Fibroblast of skin of abdomen (primary cell): ENCODE measurements around the gene PLEKHA7.

Experiments
- DNase-seq: peaks from one replicate; pipeline ENCODE4 v3.0.0-alpha.2; 2013

The PLEKHA7 gene

GRCh38 chr11:16767957-16768356 lies 246.3 kb downstream of the PLEKHA7 start:
- DNase-seq = no peak

DNA sequence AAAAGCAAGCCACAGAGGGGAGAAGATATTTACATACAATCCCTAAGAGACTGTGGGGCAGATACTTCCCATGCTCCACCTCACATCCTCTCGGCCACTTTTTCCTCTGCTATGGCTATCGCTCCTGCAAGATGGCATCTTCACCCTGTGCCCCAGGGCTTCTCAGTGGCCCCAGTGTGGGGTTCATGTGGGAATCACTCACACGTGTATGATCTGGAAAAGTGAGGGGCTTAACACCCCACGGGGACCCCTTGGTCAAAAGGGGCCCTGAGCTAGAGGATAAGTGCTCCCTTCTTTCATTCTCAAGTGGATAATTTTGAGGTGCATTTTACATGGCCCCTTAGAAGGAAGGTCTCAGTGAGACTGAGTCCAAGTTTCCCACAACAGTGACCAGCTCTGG lies 247.1 kb downstream of the PLEKHA7 start:
- DNase-seq = no peak

DNA sequence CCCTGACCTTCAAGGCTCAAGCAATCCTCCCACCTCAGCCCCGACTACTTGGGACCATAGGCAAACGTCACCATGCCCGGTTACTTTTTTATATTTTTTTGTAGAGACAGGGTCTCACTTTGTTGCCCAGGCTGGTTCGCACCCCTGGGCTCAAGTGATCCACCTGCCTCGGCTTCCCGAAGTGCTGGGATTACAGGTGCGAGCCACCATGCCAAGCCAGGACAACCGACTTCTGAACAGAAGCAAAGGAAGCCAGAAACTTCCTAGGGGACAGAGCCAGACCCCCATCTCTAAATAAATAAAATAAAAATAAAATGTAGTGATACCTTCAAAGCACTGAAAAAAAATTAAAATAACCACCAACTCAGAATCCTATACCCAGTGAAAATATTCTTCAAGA lies 249.3 kb downstream of the PLEKHA7 start:
- DNase-seq = no peak

DNA sequence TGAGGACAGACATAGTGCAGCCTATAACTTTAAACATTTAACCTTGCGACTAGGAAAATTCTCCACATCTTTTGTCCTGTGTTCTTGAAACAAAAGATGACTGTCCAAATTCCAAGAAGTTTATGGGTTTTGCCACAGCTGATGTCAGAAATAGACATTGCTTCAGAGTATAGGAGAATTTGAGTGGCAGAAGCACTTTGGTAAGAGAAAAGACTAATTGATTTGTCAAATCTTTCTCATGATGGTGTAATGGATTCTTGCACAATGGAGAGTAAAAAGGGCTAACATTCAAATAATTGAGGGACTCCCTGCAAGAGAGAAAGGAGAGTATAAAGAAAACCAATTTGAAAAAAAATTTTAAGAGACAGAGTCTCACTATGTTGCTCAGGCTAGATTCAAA lies 250.5 kb downstream of the PLEKHA7 start:
- DNase-seq = peak; percentile 6

GRCh38 chr11:16759857-16760508 lies 254.2 kb downstream of the PLEKHA7 start:
- DNase-seq = no peak

DNA sequence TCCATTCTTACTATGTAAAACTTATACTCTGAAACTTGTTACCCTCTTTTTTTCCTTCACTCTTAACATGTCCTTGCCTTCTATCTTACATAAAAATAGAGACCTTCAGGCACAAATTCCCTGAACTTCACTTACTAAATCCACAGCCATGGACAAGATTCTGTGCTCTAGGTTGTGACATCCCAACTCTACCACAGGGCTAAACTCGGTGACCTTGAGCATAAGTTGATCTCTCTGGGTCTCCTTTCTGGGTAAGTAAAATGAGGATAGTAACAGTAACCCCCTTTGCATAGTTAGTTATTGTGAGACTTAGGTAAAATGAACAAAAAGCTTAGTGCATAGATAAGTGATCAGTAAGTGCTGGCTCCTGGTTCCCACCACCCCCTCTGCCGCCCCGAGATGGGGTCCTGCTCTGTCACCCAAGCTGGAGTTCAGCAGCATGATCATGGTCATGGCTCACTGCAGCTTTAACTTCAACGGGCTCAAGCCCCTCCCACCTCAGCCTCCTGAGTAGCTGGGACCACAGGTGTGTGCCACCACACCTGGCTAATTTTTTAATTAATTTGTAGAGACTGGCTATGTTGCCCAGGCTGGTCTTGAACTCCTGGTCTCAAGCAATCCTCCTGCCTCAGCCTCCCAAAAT lies 255.7 kb downstream of the PLEKHA7 start:
- no peak for DNase-seq

- DNase-seq = no peak
Measured at GRCh38 chr11:16750417-16750816, 263.8 kb downstream of the PLEKHA7 start.

- no peak for DNase-seq
Measured at GRCh38 chr11:16749666-16750065, 264.5 kb downstream of the PLEKHA7 start.

- no peak for DNase-seq
Measured at GRCh38 chr11:16749092-16749491, 265.1 kb downstream of the PLEKHA7 start.

GRCh38 chr11:16745950-16746605 lies 268.1 kb downstream of the PLEKHA7 start:
- DNase-seq = no peak

GRCh38 chr11:16744128-16744725 lies 270.0 kb downstream of the PLEKHA7 start:
- DNase-seq = no peak

- no peak for DNase-seq
Measured at GRCh38 chr11:16743478-16743877, 270.7 kb downstream of the PLEKHA7 start.

- DNase-seq = no peak
Measured at GRCh38 chr11:16741473-16741872, 272.7 kb downstream of the PLEKHA7 start.

DNA sequence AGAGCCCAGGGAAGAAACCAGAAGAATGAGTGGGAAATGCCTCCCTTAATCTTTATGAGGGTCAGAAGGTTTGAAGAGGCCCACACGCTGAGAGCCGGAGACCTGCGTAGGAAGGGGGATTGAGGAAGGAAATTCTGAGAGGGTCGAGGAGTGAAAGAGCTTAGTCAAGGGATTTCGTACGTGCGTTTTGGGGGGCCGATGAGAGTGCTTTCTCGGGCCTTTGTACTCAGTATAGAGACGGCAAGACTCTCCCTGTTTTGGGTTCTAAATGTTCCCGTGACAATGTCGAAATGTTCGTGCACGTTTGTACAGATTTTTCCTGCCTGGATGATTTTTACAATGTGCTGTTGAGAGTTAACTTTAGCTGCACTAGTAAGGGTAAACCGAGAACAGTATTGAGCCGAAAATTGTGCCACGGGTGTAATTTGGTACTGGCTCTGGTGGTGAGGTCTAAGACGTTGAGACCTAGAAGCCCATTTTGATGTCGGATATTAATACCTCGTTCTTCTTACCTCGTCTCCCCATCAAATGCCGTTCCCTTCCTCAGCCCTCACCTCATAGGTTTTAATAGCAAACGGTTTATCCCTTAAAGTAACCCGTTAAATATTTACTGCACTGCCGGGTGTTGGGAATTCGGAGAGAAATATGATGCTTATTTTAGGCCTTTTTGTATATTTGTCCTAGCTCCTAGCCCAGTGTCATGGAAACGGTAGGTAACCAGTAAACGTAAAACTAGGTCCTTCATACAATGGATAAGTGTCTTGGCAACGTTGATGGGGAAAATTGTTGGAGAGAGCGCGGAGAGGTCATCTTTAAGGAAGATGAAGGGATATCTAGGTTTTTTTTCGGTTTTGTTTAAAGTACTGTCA lies 275.0 kb downstream of the PLEKHA7 start:
- no peak for DNase-seq

GRCh38 chr11:16738193-16738946 lies 275.8 kb downstream of the PLEKHA7 start, which contains the start of gene C11orf58:
TSS of gene C11orf58 (plus strand) at chr11:16738647. CDS start at chr11:16738779, 132 bp downstream.
- DNase-seq = peak; percentile 96

DNA sequence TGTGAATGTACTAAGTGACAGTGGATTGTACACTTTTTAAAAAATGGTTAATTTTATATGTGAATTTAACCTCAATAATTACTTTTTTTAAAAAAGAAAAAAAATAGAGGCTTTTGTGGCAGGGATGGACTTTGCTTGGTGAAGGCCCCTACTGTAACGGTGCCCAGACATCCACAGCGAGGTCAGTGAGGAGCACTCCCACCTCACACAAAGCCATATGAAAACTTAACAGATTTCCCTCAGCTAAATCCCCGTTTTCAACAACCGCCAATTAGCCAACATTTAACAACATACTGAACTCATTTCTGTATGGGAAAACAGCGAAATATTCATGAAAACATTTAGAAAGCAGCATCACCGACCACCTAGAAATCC lies 276.4 kb downstream of the PLEKHA7 start:
- DNase-seq = peak; percentile 18
